Testis (tissue), 5 donors: ENCODE data around the gene GFRA3. TPM values are rescaled to one million over a fixed set of nuclear protein-coding genes. Genes with fewer than 3 reads are reported as not detected.
"Not testable (repeated sequence)": the region's sequence is repeated elsewhere in the genome, so short reads cannot be mapped to it uniquely, and the experiment has no call there.

ENCODE experiments used
- DNase-seq: peaks from one replicate; pipeline ENCODE4 v3.0.0-alpha.2; 2019
- H3K27ac ChIP-seq, 2 donors: fragments of 200-600 bp; sonication (generic); one replicate each; pipeline ENCODE4 v1.5.1; 2019
- H3K27me3 ChIP-seq: fragments of 200-600 bp; sonication (generic); one replicate; pipeline ENCODE4 v1.5.1; 2019
- H3K36me3 ChIP-seq: fragments of 200-600 bp; sonication (generic); one replicate; pipeline ENCODE4 v1.5.1; 2017; ENCODE audit warnings: low read depth; ENCODE audit errors: missing control alignments
- H3K4me1 ChIP-seq: fragments of 200-600 bp; sonication (generic); one replicate; pipeline ENCODE4 v1.5.1; 2019
- H3K4me3 ChIP-seq, 2 donors: fragments of 200-600 bp; sonication (generic); one replicate each; pipeline ENCODE4 v1.5.1; 2017 to 2019
- H3K9me3 ChIP-seq: fragments of 200-600 bp; sonication (generic); one replicate; pipeline ENCODE4 v1.5.1; 2017
- CTCF ChIP-seq, 3 experiments: fragments of 450-650 bp in 2 of 3; fragments of 200-600 bp in 1 of 3; sonication (generic) in 1 of 3; IDR thresholded peaks; one replicate each; pipeline ENCODE4 v1.5.1; 2016 to 2019; ENCODE audit warnings: antibody characterized with exemption in 3 of 3, mild to moderate bottlenecking in 2 of 3, moderate library complexity in 1 of 3
- POLR2A ChIP-seq: fragments of 450-650 bp; IDR thresholded peaks from one replicate; pipeline ENCODE4 v1.6.1; 2017; ENCODE audit warnings: antibody characterized with exemption, mild to moderate bottlenecking, moderate library complexity
- WGBS, 2 donors: methylation state at CpG; one replicate each; pipeline ENCODE4 v1.1.5; 2018; 5-methylcytosine and 5-hydroxymethylcytosine counted together
- intact Hi-C: fragments of 100-400 bp; cut with DNase I; formaldehyde crosslinking; loops from one replicate; pipeline ENCODE4 v1.15.1; 2023; ENCODE audit warnings: low total_unique reads
- long read RNA-seq, 2 donors: transcript quantifications; one replicate each; lab custom pipeline, GENCODE V29; 2026
- polyA plus RNA-seq: library from polyadenylated mRNA; stranded (reverse); fragments of 350-450 nt; fragmentation: Illumina TruSeq; extraction: RNeasy Lipid Tissue Mini Kit (QIAGEN cat#74804); gene quantifications from one replicate; pipeline ENCODE4 v1.2.3, GENCODE V29; 2014; ENCODE audit warnings: low read depth, low replicate concordance; ENCODE audit not compliant: insufficient read depth
- total RNA-seq, 2 donors: library from RNA; depleted of rRNA; stranded (reverse); fragments of >200 nt; gene quantifications; one replicate each; pipeline ENCODE4 v1.2.3, GENCODE V29; 2016

The GFRA3 gene
- total RNA-seq (1 to 10 TPM; 5.8 to 6.3 TPM), polyA plus RNA-seq (6.3 TPM)
- long read RNA-seq, donor 1, partial matches to known transcripts: 0 of 2 reads
- long read RNA-seq, donor 1, other reads (novel, unspliced or antisense): 0 of 2 reads
- long read RNA-seq, donor 2, partial matches to known transcripts: 0 of 1 reads
- long read RNA-seq, donor 2, other reads (novel, unspliced or antisense): 0 of 1 reads

GRCh38 chr5:138274189-138274853 is at the start of gene GFRA3:
Gene GFRA3, minus strand, starts transcription at chr5:138274621. Its CDS starts 197 bp downstream, at chr5:138274424.
- WGBS, 2 donors: 3 to 4% methylated on average over 6 to 37 of the region's 62 CpGs
- no peak for DNase-seq
- Histone ChIP-seq H3K4me1 (peaks cover 7% of the 10 kb centered on the region), H3K27ac (no peak within 1 kb of the TSS), H3K9me3 (no peaks in the 10 kb centered on the region), H3K4me3 (peak within 1 kb of the TSS; percentile 29 to 56), H3K36me3 (no peaks in the 10 kb centered on the region), H3K27me3 (no peaks in the 10 kb centered on the region)
- intact Hi-C loops: no loop called here
- TF ChIP-seq CTCF (IDR thresholded peaks at IDR 0.05): no peak
- TF ChIP-seq POLR2A: no peak

GRCh38 chr5:138318211-138318610 is 43.8 kb upstream of the GFRA3 start:
- H3K4me3 ChIP-seq, H3K27ac ChIP-seq, H3K27me3 ChIP-seq, H3K9me3 ChIP-seq, intact Hi-C loops, DNase-seq, H3K36me3 ChIP-seq, H3K4me1 ChIP-seq: not testable (repeated sequence)
- 92 to 98% methylated on average over 4 of the region's 4 CpGs for WGBS, 2 donors

GRCh38 chr5:138316355-138316754 is 41.9 kb upstream of the GFRA3 start:
- intact Hi-C loops: no loop called here
- no peaks in the 10 kb centered on the region for H3K36me3 ChIP-seq
- no peaks in the 10 kb centered on the region for H3K9me3 ChIP-seq
- TF ChIP-seq CTCF (IDR thresholded peaks at IDR 0.05) (no peak), POLR2A (no peak)
- DNase-seq: no peak
- 80 to 93% methylated on average over 3 of the region's 3 CpGs for WGBS, 2 donors
- H3K4me1 ChIP-seq: no peaks in the 10 kb centered on the region
- H3K4me3 ChIP-seq: no peak overlapping the region
- H3K27ac ChIP-seq: no peak overlapping the region
- no peaks in the 10 kb centered on the region for H3K27me3 ChIP-seq

- TF ChIP-seq POLR2A: no peak
- TF ChIP-seq CTCF (IDR thresholded peaks at IDR 0.05): no peak
- Histone ChIP-seq H3K4me3 (no peak overlapping the region), H3K36me3 (no peaks in the 10 kb centered on the region), H3K27me3 (no peaks in the 10 kb centered on the region), H3K9me3 (no peaks in the 10 kb centered on the region), H3K4me1 (no peaks in the 10 kb centered on the region), H3K27ac (no peak overlapping the region)
- intact Hi-C loops: no loop called here
- WGBS, 2 donors: 87 to 99% methylated on average over 5 to 6 of the region's 7 CpGs
- DNase-seq: no peak
These were observed 41.4 kb upstream of the GFRA3 start for GRCh38 chr5:138315751-138316278.

- DNase-seq: peak; percentile 40
- Histone ChIP-seq H3K27me3 (no peaks in the 10 kb centered on the region), H3K4me3 (no peak overlapping the region), H3K4me1 (no peaks in the 10 kb centered on the region), H3K9me3 (no peaks in the 10 kb centered on the region), H3K36me3 (no peaks in the 10 kb centered on the region), H3K27ac (no peak overlapping the region)
- WGBS, 2 donors: 60% methylated on average over 1 of the region's 1 CpG
- intact Hi-C loops: no loop called here
- TF ChIP-seq CTCF (IDR thresholded peaks at IDR 0.05): no peak
- no peak for TF ChIP-seq POLR2A
These were observed 31.4 kb upstream of the GFRA3 start for GRCh38 chr5:138305797-138306196.
